Lower leg skin (tissue), 4 donors: ENCODE measurements around the gene MAPKAPK2. TPM values are rescaled to one million over a fixed set of nuclear protein-coding genes. Genes with fewer than 3 reads are reported as not detected.

Experiments
- DNase-seq, 2 donors: peaks; one replicate each; pipeline ENCODE4 v3.0.0-alpha.2; 2019; ENCODE audit warnings: low spot score in 2 of 2
- H3K4me3 ChIP-seq: fragments of 200-600 bp; sonication (generic); 2 replicates; pipeline ENCODE4 v1.5.1; 2017; ENCODE audit warnings: mild to moderate bottlenecking, low read depth; ENCODE audit not compliant: poor library complexity, severe bottlenecking
- CTCF ChIP-seq, 3 donors: fragments of 450-650 bp; IDR thresholded peaks; one replicate each; pipeline ENCODE4 v1.5.1; 2016; ENCODE audit warnings: antibody characterized with exemption in 3 of 3, mild to moderate bottlenecking in 3 of 3, moderate library complexity in 2 of 3
- POLR2A ChIP-seq, 2 donors: fragments of 450-650 bp; IDR thresholded peaks; one replicate each; pipeline ENCODE4 v1.6.1; 2016 to 2017; ENCODE audit warnings: antibody characterized with exemption in 2 of 2, mild to moderate bottlenecking in 1 of 2, moderate library complexity in 1 of 2
- WGBS, 2 donors: methylation state at CpG; one replicate each; pipeline ENCODE4 v1.1.5; 2018; 5-methylcytosine and 5-hydroxymethylcytosine counted together
- intact Hi-C: fragments of 100-400 bp; cut with DNase I; formaldehyde crosslinking; loops from one replicate; pipeline ENCODE4 v1.15.0; 2023; ENCODE audit warnings: low total_unique reads
- total RNA-seq, 4 donors: library from RNA; depleted of rRNA; stranded (reverse); fragments of >200 nt; gene quantifications; one replicate each; pipeline ENCODE4 v1.1.0, GENCODE V29; 2016

Gene MAPKAPK2
- total RNA-seq, 4 donors from 2014 or later, result 40.0 to 62.4 (median 52.4) TPM

GRCh38 chr1:206681359-206681758 is 3.3 kb upstream of the MAPKAPK2 start:
- H3K4me3 ChIP-seq, result no peak overlapping the region
- intact Hi-C loops, result no loop called here
- DNase-seq, result no peak
- WGBS, 2 donors, result 58 to 67% methylated on average over 2 of the region's 2 CpGs
- TF ChIP-seq POLR2A (IDR thresholded peaks at IDR 0.05) (no peak), CTCF (IDR thresholded peaks at IDR 0.05) (no peak)

GRCh38 chr1:206682111-206682510 is 2.6 kb upstream of the MAPKAPK2 start:
- TF ChIP-seq CTCF (IDR thresholded peaks at IDR 0.05), result no peak
- no peak for TF ChIP-seq POLR2A (IDR thresholded peaks at IDR 0.05)
- intact Hi-C loops, result no loop called here
- WGBS, 2 donors, result 67 to 73% methylated on average over 3 of the region's 3 CpGs

GRCh38 chr1:206683313-206683712 is 1.4 kb upstream of the MAPKAPK2 start:
- 85 to 91% methylated on average over 6 of the region's 6 CpGs for WGBS, 2 donors
- intact Hi-C loops, result no loop called here
- TF ChIP-seq CTCF (IDR thresholded peaks at IDR 0.05), result no peak
- no peak for TF ChIP-seq POLR2A (IDR thresholded peaks at IDR 0.05)
- no peak overlapping the region for H3K4me3 ChIP-seq
- DNase-seq, result peak in 1 of 2 donors; percentile 70

More at GRCh38 chr1:206682111-206682510, 2.6 kb upstream of the MAPKAPK2 start:
- no peak overlapping the region for H3K4me3 ChIP-seq
- DNase-seq, result no peak

- intact Hi-C loops, result no loop called here
- no peak overlapping the region for H3K4me3 ChIP-seq
- TF ChIP-seq CTCF (IDR thresholded peaks at IDR 0.05) (no peak), POLR2A (IDR thresholded peaks at IDR 0.05) (no peak)
- DNase-seq, result peak in 1 of 2 donors; percentile 48
- 54 to 59% methylated on average over 8 of the region's 8 CpGs for WGBS, 2 donors
Measured at GRCh38 chr1:206684003-206684402, 702 bp upstream of the MAPKAPK2 start.

GRCh38 chr1:206685334-206685768 is 646 bp downstream of the MAPKAPK2 start:
- H3K4me3 ChIP-seq, result peak overlapping the region; percentile 76
- no peak for TF ChIP-seq CTCF (IDR thresholded peaks at IDR 0.05)
- TF ChIP-seq POLR2A (IDR thresholded peaks at IDR 0.05), result no peak
- intact Hi-C loops, result no loop called here
- DNase-seq, result no peak
- WGBS, 2 donors, result 0% methylated on average over 15 of the region's 48 CpGs; no CpG with 5 or more reads in 1 of the 2 donors
